ENCODE measurements around the gene LTF. TPM values are rescaled to one million over a fixed set of nuclear protein-coding genes. Genes with fewer than 3 reads are reported as not detected.

Gene LTF
- total RNA-seq, 1 donor, result 0.72 TPM

DNA sequence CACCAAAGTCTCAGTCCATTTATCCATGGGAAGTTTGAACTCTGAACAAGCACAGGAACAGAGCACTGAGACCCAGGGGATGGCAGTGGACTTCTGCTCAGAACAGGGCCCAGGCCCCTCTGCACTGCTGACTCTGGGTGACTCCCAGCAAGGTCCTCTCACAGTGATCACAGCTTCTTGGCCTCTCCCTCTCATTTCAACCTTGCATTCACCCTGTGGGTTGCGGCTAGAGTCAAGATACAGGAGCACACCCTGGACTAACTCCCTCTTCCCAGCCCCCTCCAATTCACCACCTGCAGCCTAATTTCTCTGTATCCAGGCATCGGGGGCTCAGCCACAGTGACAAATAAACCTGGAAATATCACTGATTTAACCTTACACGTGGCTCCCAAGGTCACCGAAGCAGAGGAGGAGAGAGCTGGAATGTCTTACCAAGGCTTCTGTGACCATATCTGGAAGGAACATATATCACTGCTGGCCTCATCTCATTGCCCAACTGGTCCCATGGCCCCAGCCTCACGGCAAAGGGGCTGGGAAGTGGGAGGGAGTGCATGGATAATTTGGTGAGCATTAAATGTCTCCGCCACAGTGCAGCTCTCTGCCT, 34.3 kb upstream of the LTF start:
- no peaks in the 10 kb centered on the region for H3K36me3 ChIP-seq (ENCODE audit: insufficient read depth, low read length)
- H3K4me3 ChIP-seq (ENCODE audit: insufficient read depth, low read length), result no peak overlapping the region
- no peak for TF ChIP-seq CTCF (IDR thresholded peaks at IDR 0.05; ENCODE audit: extremely low read depth, low read depth, low read length)
- DNase-seq (ENCODE audit: insufficient read length, low spot score, missing footprints), result no peak
- no peak overlapping the region for H3K27ac ChIP-seq (ENCODE audit: low read depth, low read length)
- H3K27me3 ChIP-seq (ENCODE audit: insufficient read depth, low read length), result no peaks in the 10 kb centered on the region
- H3K4me2 ChIP-seq (ENCODE audit: insufficient read depth, low read length), result no peak overlapping the region
- no peak overlapping the region for H2AFZ ChIP-seq (ENCODE audit: low read length)
- H4K20me1 ChIP-seq (ENCODE audit: insufficient read depth, low read length), result no peaks in the 10 kb centered on the region
- peaks cover 36% of the 10 kb centered on the region for H3K4me1 ChIP-seq (ENCODE audit: insufficient read depth, low read length)
- H3K79me2 ChIP-seq (ENCODE audit: insufficient read depth, low read length), result no peaks in the 10 kb centered on the region
- no peaks in the 10 kb centered on the region for H3K9me3 ChIP-seq (ENCODE audit: low read depth, low read length)

DNA sequence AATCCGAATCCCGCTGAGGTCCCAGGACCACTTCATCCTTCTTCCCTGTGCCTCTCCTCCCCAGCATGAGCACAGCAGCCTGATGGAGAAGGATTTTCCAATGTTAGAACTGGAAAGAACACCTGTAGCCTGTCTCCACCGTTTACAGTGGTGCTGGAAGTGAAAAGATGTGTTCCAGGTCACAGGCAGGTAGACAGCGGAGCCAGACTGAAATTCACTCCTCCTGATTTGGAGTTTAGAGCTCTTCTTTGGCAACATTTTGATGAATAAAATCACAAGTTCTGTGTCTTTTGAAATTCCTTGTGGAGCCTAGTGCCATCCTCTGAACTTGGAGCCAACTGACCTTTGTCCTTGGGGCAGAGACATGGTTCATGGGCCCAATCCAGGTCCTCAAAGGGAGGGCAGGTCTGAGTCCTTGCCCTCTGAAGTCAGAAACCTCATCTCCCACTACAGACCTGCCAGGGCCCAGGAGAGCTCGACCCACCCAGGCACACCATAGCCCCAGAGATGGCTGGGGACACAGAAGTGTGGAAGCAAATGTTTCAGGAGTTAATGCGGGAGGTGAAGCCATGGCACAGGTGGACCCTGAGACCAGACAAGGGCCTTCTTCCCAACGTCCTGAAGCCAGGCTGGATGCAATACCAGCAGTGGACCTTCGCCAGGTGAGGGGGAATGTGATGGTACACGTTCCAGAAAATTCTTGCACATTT, 33.0 kb upstream of the LTF start, which contains the start of gene RTP3:
Gene RTP3, plus strand, starts transcription at position 421 of the 710 bp plus-strand sequence. Its CDS starts 87 bp downstream, at position 508.
- Histone ChIP-seq H3K27ac (ENCODE audit: low read depth, low read length) (peak within 1 kb of the TSS; percentile 81), H3K9me3 (ENCODE audit: low read depth, low read length) (no peaks in the 10 kb centered on the region), H3K27me3 (ENCODE audit: insufficient read depth, low read length) (no peaks in the 10 kb centered on the region), H3K4me1 (ENCODE audit: insufficient read depth, low read length) (peaks cover 36% of the 10 kb centered on the region), H3K4me2 (ENCODE audit: insufficient read depth, low read length) (no peak within 1 kb of the TSS), H3K4me3 (ENCODE audit: insufficient read depth, low read length) (no peak within 1 kb of the TSS), H2AFZ (ENCODE audit: low read length) (no peak within 1 kb of the TSS), H3K79me2 (ENCODE audit: insufficient read depth, low read length) (no peaks in the 10 kb centered on the region), H4K20me1 (ENCODE audit: insufficient read depth, low read length) (no peaks in the 10 kb centered on the region), H3K36me3 (ENCODE audit: insufficient read depth, low read length) (no peaks in the 10 kb centered on the region)
- no peak for DNase-seq (ENCODE audit: insufficient read length, low spot score, missing footprints)
- no peak for TF ChIP-seq CTCF (IDR thresholded peaks at IDR 0.05; ENCODE audit: extremely low read depth, low read depth, low read length)

DNA sequence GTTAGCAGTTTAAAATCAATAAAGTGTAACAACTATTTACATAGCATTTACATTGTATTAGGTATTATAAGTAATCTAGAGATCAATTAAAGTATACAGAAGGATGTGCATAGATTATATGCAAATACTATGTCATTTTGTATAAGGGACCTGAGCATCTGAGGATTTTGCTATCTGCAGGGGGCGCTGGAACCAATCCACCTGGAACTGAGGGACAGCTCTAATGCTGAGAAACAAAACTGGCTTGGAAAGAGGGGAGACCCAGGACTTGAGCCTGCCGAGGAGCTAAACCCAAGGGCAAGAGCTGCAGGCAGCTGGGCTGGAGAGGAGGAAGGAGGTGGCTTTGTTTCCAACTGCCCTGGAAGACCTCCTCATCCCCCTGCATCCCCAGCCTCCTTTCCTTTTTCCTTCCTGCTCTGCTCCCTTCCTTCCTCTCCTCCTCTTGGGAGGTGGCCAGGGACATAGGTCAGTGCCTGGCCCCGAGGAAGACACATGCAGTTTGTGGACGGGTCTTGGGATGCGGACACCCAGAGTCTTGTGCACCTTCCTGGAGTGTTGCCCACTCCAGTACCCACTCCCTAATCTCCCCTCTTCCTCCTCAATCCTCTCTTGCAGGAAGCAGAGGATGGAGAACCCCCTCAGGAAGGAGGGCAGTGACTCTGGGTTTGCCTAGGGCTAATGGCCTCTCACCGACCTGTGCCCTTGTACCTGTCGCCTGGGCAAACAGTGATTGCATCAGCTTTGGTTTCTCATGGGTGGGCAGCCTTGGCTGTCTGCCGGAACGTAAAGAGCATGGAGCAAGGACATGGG, 32.2 kb upstream of the LTF start:
- Histone ChIP-seq H3K36me3 (ENCODE audit: insufficient read depth, low read length) (no peaks in the 10 kb centered on the region), H3K9me3 (ENCODE audit: low read depth, low read length) (no peaks in the 10 kb centered on the region), H4K20me1 (ENCODE audit: insufficient read depth, low read length) (no peaks in the 10 kb centered on the region), H3K4me2 (ENCODE audit: insufficient read depth, low read length) (no peak overlapping the region), H3K79me2 (ENCODE audit: insufficient read depth, low read length) (no peaks in the 10 kb centered on the region), H3K4me3 (ENCODE audit: insufficient read depth, low read length) (no peak overlapping the region), H3K27ac (ENCODE audit: low read depth, low read length) (peak overlapping the region; percentile 81), H3K4me1 (ENCODE audit: insufficient read depth, low read length) (peaks cover 41% of the 10 kb centered on the region), H3K27me3 (ENCODE audit: insufficient read depth, low read length) (no peaks in the 10 kb centered on the region), H2AFZ (ENCODE audit: low read length) (no peak overlapping the region)
- TF ChIP-seq CTCF (IDR thresholded peaks at IDR 0.05; ENCODE audit: extremely low read depth, low read depth, low read length), result peak; percentile 37
- DNase-seq (ENCODE audit: insufficient read length, low spot score, missing footprints), result peak; percentile 76

All from osteoblast (primary cell).